Measurements from ENCODE around the gene MEG3.

MEG3 gene

DNA sequence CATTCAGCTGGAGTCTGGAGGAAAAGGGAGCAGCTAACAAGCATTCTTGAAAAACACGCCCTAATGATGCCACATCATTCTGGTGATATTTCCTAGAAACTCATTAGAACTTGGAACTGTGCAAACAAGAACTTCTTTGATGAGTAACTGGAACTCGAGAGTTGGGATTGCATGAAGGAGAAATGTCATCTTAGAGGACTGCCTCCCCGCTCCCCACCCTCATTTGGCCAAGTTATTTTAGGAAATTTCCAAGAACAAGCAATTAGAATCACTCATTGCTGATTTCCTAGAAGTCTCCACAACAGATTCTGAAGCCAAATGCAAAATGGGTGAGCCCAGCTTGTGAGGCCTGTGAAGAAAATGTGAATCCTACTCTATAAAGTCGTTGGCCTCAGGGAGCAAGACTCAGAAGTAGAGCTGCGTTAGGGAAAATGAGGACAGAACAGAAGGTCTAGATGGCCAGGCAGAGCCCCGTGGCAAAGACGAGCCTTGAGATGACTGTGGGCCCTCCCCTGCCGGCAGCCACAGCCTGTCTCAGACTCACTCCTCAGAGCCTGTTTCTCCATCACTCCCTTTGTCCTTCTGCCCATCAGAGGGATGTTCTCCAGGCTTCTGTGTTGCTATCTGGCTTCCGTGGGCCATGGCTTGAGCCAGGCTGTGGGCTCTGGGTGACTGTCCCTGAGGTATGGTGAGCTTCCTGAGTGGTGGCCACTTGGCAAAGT lies 39.2 kb downstream of the MEG3 start:
- DNase-seq (ENCODE audit: low spot score) = peak; percentile 44

DNA sequence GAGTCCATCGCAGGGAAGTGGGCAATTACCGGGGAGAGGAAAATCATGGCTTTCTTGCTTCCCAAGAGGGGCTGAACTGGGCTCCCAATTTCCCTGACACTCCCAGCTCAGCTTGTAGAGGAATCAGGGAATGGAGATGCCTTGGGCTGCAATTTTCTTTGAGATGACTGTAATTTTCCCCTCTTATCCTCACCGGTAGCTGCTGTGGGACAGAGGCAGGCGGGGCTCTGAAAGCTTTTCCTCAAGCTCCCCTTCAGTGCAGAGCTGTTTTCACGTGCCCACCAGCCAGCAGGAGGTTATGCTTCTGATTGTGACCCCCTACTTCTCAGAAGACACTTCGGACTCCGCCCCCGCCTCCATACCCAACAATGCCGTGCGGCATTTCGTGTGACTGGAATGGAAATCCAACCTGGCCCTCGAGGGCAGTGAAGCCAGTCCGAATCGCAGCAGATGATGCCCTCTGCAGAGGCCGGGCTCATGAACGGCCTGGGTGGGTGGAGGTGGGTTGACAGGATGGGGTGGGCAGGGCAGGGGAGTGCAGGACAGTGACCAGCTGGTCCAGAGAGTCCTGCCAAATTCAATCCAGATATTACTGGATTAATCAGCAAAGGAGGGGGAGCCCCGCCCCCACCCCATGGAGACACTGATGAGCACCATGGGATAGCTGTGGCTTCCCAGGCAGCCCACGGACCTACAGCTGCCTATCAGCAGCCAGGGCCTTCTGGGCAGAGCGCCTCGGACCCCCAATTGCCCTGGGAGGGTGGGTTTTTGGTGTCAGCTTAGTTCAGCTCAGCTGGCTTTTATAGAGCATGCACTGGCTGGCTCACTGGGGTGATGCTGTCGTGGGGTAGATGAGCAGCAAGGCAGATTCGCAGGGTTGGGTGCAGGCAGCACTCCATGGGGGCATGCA lies 40.0 kb downstream of the MEG3 start:
- no peak for DNase-seq (ENCODE audit: low spot score)

DNA sequence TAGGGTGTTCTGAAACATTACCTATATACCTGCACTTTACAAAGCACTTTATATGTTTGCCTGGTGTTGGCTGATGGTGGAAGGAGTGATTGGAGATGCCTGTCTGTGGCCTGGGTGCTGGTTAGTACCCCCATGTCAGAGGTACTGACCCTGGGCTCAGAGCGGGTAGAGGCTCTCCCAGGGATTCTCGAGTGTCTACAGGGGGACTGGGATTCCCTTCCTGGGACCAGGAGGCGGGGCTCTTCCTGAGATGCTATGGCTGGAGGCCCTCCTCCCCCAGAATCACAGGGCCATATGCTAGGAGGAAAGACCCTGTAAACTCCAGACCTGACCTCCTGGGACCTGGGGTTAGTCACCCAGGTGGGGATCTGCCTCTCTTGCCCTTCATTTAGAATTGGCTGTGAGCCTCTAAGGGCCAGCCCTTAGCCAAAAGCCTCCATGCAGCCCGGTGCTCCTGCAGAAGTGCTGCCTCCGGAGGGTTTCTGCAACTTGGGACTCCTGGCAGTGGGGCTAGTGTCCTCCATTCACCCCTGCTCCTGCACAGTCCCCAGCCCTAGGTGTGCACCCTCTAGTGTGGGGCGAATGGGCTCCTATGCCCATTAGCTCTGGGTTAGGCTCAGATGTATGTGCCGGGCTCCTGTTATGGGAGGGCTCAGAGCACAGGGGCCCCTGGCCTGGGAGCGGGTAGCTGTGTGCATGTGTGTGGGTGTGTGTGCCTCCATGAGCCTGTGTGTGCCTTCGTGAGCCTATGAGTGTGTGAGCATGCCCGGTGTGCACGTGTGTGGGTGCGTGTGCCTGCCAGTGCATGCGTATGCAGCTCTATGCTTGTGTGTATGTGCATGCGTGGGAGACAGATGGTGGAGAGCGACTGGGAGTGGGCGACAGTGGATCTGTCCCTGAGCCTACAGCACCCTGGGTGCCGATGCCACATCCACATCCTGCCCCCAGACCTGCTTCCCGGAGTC lies 41.0 kb downstream of the MEG3 start:
- DNase-seq (ENCODE audit: low spot score) = no peak

DNA sequence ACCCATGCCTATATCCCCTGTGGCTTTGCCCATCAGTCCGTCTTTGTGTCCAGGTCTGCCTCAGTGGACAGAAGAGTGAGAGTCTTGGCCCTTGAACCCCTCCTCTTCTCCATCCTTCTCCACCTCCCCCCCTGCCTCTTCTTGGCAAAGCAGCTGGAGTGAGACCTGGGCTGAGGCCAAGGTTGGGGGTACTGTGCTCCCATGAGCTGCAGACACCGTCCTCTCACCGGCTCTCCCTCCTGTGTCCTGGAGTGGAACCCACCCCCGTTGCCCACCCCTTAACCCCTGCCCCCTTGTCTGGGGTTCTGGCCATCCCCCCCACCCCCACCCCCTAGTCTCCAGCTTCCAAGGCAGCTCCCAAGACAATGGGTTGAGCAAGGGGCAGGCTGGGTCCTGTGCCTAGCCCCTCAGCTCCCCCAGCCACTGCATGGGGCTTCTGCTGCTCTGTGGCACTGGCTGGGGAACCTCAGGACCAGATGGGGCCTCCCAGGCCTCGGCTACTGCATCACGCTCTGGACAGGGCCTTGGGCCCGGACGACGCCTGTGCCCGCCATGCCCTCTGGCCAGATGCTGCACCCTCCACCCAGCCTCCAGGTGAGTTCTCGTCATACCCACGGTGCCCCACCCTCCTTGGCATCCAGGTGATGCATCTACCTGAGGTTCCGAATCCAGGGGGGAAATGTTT lies 41.9 kb downstream of the MEG3 start:
- no peak for DNase-seq (ENCODE audit: low spot score)

DNA sequence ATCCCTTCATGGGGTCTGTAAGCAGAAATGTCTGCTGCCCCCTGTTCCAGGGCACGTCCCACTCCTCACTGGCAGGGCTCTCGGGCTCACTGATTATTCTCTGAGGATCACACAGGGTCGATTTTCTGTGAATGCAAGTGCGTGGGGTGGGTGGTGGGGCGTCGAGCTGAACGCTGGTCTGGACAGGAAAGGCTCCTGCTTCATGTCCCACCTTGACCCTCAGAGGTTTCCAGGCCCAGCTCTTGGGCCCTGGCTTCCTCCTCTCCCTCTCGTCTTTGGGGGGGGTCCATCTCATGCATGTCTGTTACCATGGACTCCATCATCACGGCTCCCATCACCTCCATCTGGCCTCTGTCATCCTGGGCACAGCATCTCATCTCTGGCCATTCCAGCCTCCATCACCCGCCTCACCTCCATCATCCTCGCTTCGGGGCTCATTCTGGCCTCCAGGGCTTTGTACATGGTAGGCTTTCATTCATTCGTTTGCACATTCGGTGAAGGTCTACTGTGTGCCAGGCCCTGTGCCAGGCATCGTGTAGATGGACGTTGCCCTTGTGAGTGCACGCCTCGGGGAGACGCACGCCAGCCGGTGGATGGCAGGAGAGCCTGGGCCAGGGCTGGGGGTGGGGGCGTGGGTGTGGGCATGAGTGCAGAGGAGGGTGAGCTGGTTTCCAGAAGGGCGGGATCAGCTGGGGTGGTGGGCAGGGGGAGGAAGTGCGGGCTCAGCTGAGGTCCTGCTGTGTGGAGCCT lies 42.9 kb downstream of the MEG3 start:
- no peak for DNase-seq (ENCODE audit: low spot score)

DNA sequence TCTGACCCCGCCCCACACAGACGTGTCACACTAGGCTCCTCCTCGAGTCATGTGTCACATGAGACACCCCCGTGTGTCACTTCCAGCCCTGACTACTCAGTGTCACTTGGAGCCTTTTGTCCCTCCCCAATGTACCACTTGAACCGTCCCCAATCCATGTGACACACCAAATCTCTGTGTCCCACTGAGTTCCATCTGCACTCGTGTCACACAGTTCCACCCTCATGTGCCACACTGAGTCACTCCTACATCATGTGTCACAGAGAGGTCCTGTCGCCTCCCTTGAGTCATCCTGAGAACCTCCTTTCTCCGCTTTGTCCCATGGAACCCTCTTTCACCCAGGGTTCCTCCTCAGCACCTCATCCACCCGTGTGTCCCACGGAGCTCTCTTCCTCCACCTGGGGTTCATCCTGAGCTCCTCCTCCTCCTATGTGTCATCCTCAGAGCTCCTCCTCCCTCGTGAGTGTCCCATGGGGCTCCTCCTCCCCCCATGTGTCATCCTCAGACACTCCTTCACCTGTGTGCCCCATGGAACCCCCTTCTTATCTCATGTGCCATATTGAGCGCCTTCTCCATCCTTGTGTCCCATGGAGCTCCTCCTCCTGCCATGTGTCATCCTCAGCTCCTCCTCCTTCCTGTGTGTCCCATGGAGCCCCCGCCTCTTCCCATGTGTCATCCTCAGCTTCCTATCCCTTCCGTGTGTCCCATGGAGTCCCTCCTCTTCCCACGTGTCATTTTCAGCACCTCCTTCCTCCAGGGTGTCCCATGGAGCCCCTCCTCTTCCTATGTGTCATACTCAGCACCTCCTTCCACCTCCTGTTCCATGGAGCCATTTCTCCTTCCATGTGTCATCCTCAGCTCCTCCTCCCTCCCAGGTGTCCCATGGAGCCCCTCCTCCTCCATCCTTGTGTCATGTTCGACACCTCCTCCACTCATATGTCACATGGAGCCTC lies 45.6 kb downstream of the MEG3 start:
- peak; percentile 72 for DNase-seq (ENCODE audit: low spot score)

DNA sequence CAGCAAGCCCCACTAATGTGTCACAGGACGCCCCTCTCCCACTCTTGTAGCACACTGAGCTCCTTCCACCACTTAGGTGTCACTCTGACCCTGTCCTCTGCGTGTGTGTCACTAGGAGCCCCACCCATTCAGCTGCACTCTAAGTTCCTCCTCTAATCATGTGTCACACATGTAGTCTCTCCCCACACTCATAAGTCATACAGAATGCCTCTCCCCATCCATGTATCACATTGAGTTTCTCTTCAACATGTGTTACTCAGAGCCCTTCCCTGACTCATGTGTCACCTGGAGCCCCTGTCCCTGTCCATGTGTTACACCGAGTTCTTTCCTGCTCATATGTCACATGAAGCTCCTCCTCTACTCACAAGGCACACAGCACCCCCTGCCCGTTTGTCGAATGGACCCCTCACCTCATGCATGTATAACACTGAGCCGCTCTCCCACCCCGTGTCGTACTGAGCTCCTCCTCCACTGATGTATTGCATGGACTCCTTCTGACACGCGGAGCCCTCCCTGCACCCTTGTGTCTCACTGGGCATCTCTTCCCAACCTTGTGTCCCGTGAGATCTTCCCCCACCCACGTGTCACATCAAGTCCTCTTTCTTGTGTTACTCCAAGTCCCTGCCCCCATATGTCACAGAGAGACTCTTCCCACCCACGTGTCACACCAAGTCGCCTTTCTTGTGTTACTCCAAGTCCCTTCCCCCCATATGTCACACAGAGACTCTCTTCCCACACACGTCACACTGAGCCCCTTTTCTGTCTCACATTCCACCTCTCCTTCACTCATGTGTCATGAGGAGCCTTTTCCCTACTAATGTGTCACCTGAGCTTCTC lies 46.6 kb downstream of the MEG3 start:
- DNase-seq (ENCODE audit: low spot score) = no peak

DNA sequence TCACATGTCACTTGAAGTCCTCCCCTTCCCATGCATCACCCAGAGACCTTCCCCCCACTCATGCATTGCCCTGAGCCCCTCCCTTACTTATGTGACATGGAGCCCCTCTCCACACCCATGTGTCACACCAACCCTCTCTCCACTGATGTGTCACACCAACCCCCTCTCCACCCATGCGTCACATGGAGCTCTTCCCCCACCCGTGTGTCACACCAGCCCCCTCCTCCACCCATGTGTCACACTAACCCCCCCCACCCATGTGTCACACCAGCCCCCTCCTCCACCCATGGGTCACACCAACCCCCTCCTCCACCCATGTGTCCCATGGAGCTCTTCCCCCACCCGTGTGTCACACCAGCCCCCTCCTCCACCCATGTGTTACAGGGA lies 47.2 kb downstream of the MEG3 start:
- peak; percentile 19 for DNase-seq (ENCODE audit: low spot score)

DNA sequence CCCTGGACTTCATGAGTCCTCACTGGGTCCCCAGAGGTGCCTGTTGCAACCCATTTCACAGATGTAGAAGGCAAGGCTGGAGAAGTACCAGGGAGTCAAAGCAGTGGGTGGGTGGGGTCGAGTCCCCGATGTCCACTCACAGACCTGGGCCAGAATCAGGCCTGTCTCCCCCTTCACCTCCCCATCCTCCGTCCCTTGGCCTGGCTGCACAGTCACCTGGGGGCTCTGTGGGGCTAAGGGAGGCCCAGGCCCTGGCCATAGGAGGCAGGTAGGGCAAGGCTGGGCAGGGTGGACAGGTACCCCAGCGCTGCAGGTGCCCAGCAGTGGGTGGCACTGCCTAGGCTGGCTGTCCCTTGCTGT lies 48.1 kb downstream of the MEG3 start:
- no peak for DNase-seq (ENCODE audit: low spot score)

DNA sequence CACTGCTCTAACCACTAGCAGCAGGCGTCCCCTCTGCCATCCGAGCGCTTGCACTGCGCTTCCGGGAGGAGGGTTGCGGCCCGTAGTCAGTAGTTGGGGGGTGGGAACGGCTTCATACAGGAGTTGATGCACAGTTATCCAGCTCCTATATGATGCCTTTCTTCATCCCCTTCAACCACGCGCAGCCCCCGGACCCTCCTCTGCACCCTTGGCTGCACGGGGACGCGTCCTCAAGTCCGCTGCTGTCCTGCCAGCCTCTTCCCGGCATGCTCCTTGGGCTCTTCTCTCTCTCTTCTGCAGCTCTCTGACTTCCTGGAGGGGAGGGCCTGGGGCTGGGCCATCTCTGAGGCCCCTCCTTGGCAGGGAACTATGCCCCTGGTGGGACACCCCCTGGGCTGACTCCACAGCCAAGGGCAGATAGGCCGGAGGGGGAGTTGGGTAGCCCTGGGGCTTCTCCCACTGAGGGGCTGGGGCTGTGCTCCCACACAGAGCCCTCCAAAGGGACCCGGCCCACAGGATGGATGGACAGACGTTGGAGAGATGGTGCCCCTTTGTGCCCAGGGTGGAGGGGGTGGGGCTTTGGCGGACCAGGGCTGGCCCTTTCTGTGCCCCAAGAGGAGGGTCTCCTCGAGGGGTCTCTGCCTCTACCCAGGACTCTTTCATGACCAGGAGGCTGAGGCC lies 48.6 kb downstream of the MEG3 start:
- DNase-seq (ENCODE audit: low spot score) = no peak

DNA sequence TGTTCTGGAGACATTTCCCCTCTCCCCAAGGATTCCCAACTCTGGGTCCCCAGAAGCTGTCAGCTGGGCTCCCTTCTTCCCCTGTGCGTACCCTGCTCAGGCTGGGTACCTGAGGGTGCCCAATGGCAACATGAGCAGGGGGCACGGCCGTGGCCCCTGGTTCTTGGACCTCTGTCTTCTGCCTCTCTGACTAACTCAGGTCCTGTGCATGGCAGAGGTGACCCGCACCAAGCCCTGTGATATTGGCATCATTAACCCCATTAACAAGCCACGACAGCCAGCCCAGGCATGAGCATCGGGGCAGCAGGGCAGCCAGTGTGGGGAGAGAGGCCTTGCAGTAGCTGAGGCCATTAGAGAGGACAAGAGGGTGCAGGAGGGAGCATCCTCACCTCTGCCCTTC lies 49.2 kb downstream of the MEG3 start:
- no peak for DNase-seq (ENCODE audit: low spot score)

DNA sequence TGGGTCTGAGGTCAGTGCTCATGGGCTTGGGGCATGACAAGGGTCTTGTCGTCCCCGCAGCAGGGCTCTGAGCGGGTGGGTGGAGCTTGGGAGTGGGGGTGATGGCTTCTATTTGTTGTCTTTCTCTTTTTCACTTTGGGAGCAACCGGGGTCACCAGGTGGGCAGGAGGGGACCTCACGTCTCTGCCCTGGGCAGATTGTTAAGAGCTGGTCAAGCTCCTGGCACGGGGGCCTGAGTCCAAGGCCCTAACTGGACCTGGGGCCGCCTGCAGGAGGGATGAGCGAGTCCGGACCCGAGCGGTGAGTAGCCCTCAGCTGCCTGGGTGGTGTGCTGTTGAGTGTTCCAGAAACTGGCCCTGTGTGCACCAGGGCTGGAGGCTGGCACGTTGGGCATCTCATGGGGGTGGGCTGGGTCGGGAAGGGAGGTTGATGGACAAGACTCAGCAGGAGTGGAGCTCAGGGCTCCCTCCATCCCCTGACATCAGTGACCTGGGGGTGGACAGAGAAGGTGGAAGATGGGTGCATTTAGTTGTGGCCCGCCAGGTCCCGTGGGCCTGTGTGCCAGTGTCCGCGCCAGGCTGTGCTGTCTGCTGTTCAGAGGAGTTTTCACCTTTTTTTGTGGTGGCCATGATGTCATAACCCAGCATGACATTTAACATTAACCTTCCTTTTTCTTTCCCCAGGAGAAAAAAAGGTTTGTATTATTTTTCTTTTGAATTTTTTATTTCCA lies 50.1 kb downstream of the MEG3 start:
- DNase-seq (ENCODE audit: low spot score) = no peak

DNA sequence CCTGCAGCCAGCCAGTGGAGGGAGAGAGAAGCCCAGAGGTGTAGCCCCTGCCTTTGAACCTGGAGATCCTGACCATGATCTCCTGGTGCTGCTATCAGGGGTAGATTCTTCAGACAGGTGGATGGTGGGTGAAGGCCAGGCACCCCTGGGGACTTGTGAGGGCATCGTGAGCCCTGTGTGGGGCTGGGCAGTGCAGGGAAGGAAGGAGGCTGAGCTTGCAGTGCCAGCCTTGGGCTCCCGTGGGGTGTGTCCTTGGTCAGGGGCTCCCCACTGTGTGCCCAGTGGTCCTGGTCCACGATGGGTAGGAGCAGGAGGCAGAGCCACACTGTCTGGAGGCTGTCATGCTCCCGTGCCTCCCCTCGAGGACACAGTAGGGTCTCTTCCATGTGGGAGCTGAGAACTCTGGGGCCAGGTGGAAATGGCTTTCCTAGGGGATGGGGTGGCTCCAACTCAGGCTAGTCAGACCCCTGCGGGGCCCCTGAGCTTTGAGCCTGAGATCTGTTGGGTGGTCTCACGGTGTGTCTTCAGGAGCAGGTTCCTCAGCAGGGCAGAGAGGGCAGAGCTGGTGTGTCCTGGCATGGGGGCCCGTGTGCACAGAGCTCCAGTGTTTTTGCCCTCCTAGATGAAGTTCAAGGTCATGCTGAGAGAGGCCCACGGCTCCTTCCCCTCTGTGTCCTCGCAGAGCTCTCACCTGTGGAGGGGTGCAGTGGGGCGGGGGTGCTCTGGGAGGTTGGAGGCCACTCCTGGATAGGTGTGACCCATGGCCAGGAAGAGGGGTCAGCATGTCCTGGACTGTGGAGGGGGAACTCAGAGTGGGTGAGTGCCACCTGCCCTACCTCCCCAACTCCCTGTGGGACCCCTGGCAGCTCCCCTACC lies 52.6 kb downstream of the MEG3 start:
- no peak for DNase-seq (ENCODE audit: low spot score)

DNA sequence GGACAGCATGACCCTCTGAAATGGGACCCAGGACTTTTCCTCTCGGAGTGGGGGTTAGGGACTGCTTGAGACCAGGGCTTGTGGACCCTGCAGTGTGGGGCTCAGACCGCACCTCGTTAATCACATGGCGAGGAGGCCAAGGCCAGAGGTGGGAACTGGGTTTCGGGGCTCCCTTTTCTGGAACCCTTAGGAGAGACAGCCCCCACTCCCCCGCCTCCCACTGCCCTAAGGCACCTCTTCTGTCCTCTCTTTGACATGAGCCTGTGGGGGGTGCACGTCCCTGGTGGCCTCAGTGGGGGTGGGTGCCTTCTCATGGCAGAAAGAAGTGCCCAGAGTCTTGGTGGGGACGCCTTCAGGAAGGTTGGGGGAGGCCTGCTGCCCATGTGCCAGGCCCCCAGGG lies 53.3 kb downstream of the MEG3 start:
- no peak for DNase-seq (ENCODE audit: low spot score)

DNA sequence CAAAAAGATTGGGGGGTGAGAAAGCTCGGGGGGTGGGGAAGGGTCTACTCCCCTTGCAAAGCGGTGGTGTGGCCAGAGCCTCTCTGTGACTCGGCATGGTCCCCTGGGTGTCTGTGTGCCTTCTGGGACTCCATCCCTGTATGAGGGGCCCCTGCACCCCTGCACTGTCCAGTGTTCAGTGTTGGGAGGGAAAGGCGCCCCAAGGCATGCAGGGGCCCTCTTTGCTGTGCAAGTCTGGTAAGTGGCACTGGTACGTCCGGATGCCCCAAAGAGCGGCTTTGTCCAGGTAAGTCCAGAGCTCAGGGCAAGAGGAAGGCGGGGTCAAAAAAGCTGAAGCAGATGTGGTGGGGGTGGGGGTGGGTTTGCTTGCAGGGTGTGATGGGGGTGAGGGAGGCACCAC lies 53.9 kb downstream of the MEG3 start:
- no peak for DNase-seq (ENCODE audit: low spot score)

DNA sequence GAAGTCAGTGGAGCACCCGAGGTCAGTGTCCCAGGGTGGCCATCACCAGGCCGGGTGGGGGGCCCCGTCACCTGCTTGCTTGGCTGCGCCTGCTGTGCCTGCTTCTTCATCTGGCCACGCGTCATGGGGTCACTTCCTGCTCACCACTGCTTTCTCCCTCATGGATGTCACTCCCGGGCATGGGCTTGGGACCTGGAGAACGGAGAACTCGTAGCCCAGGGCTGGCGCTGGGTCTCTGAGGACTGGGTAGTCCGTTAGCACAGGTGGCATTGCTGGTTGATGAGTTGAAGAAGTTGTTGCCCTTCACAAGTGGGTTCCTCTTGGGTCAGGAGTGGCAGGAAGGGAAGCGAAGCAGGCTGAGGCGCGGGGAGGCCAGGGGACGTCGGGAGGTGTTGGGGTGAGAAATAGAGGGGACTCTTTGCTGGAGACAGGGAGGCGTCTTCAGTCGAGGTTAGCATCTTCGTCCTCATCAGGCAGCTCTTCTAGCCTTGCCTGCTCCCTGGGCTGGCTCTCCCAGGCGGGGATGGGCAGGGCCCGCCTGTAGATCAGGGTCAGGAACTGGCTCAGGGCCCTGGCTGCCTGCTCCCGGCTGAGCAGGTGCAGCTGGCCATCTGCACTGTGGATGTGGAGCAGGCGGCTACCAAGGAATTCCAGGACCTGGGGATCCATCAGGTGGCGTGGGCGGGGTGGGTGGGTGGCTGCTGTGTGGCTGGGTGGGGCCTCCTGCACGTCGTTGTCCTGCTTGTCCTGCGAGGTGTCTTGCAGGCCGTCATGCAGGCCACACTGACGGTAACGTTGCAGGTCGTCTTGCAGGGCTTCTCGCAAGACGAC lies 54.6 kb downstream of the MEG3 start:
- no peak for DNase-seq (ENCODE audit: low spot score)
